ENCODE measurements around the gene N4BP2L1.
A peak's percentile ranks its signal among the peaks of the same experiment; 100 is the strongest.

The N4BP2L1 gene

DNA sequence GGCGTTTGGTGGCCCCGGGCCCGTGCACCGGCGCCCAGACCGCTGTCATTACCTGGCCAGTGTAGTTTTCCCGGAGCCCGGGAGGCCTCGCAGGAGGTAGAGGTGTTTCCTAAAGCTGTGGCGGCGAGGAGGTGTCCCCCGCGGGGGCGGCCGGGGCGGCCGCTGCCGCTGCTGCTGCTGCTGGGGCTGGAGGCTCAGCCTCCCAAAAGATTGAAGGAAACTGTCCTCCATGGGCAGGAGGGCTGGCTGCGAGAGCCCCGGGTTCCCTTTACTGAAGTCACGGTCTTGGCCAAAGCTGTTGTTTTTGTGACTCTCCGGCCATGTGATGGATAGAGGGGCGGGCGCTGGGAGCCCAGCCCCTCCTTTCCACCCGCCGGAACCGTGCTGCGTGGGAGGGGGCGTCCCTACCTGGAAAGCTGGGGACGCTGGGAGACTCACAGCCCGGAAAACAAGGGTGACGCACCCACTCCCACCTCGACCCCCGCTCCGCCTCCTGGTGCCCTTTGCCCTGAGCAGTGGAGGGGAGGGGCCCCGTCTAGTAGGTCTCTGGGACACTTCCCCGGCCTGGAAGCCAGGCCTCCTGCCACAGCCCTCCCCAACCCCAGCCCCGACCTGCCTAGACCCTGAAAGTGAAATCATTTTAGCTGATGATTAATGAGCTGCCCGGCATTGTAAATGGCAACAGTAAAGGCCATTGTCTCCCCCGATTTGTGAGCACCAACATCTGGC, at the start of gene N4BP2L1:
Gene N4BP2L1, minus strand, starts transcription at position 279 of the 729 bp plus-strand sequence. Its CDS starts 48 bp downstream, at position 231.
- DNase-seq, result peak; percentile 26 to 36

GRCh38 chr13:32476892-32477291, 49.0 kb upstream of the N4BP2L1 start:
- no peak for DNase-seq

DNA sequence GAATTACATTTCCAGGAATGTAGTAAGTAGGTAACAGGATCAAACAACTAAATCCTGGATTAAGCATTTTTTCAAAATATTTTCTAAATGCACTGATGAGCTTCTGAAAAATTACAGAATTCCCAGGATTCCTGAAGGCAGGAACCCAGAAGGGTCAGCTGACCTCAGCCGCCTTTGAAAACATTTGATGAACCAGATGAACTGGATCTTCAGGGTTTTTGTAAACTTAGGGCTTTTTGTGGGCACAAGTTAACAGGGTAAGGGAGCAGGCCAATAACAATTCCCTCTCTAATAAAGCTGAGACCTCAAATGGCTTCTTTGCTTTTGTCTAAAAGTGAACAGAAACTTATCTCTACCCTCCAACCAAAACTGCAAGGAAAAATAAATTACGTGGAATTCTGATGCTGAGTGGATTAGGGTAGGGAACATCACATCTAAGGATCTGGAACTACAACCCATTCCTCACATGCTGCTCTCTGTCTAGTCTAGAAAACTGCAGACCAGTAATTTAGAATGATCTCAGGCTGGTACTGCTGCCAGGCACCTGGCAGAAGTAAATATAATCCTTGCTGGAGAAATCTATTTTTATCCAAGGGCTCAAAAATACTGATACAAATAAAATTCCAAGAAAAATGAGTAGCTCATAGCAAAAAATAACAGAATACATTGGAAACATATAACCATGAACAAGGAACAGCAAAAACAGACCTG, 48.2 kb upstream of the N4BP2L1 start:
- no peak for DNase-seq

GRCh38 chr13:32474999-32475792, 47.3 kb upstream of the N4BP2L1 start:
- no peak for DNase-seq

- DNase-seq, result no peak
Observed at GRCh38 chr13:32473650-32474049, 45.7 kb upstream of the N4BP2L1 start.

DNA sequence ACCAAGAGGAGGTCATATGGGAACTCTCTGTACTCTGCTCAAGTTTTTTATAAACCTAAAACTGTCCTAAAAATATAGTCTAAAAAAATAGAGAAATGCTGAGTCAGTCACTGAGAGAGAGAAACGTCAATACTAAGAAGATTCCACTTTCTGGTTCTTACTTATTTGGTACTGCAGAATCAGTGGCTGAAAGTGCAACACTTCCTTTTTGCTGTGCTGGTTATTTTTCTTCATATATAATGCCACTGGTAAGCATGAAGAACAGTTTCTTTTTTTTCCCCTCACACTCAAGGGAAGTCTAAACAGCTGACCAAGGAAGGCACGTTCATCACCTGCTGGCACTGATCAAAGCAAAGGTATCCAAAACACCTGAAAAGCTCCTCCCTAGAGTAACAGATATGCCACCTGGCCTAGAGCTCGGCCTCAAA, 44.3 kb upstream of the N4BP2L1 start:
- no peak for DNase-seq

DNA sequence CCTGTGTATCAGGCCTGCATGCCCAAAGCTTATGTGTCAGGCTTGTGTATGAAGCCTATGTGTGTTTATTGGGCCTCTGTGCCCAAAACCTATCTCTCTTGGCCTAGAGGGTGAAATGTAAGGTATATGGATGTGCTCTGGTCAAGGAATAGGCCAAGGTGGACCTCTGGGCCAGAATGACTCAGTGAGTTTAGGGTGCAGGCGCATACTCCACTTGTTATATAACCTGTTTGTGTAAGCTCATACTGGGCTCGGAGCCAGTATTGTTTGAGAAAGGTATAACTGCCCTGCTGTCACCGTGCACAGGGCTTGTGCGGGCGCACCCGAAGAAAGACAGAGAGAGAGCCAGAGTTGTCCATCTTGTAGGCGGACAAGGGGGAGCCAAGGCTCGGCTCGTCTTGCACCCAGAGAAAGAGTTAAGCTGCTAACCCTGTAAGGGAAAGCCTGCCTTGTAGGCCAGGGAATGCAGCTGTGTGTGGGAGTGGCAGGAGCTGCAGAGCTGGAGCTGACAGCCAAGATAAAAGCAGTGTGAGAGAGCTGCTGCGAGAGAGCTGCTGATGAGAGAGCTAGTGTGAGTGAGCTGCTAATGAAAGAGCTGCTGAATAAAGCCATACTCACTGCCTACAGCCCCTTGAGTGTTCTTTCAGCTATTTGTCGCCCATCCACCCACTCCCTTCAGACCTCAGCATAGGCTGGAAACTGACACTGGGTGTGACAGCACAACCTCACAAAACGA, 43.4 kb upstream of the N4BP2L1 start:
- no peak for DNase-seq

DNA sequence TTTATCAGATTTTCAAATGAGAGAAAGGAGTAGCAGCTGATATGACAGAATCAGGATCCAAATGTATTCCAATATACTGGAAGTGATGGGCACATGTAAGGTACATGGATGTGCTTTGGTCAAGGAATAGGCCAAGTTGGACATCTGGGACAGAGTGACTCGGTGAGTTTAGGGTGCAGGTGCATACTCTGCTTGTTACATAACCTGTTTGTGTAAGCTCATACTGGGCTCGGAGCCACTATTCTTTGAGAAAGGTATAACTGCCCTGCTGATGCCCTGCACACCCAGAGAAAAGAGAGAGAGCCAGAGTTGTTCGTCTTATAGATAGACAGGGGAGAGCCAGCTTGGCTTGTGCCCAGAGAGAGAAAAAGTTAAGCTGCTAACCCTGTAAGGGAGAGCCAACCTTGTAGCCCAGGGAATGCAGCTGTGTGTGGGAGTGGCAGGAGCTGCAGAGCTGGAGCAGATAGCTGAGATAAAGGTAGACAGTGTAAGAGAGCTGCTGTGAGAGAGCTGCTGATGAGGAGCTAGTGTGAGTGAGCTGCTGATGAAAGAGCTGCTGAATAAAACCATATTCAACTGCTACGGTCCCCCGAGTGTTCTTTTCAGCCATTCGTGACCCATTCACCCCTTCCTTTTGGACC, 40.7 kb upstream of the N4BP2L1 start:
- no peak for DNase-seq

GRCh38 chr13:32456591-32456990, 28.7 kb upstream of the N4BP2L1 start:
- DNase-seq, result no peak

- DNase-seq, result no peak
Observed at GRCh38 chr13:32455594-32455903, 27.6 kb upstream of the N4BP2L1 start.

- DNase-seq, result no peak
Observed at GRCh38 chr13:32454886-32455593, 27.1 kb upstream of the N4BP2L1 start.

DNA sequence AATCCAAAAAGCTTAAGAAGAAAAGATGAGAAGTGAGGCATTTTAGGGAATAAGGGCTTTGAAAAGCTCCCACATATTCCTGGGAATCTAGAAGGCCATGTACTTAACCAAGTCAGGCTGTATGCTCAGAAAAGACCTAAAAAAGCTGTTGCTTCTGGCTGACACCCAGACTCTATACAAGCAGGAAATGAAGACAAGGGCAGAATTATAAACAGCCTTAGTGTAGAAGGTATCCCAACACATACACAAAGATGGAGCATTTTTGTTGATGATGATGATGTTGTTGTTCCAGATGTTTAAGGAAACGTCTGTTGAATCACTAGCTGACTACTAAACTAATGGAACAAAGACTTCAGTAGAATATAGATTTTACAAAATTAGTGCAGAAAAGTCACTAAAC, 26.1 kb upstream of the N4BP2L1 start:
- no peak for DNase-seq

DNA sequence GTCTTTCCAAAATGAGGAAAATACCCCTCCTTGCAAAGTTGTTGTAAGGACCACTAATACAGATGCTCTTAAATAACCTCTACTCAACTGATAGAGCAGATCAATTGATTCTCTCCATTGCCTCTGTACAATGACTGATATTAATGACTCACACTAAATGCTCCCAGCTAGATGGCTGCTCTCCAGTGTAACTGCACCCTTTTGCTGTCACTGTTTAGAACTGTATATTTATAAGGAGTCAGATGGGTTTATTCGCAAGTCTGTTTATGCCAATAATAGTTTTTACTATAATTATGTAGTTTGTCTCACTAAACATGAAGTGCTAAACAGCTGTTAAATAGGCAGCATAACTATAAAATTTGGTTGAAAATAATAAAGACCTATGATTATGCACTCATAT, 21.0 kb upstream of the N4BP2L1 start:
- DNase-seq, result no peak

GRCh38 chr13:32447894-32448623, 20.1 kb upstream of the N4BP2L1 start:
- no peak for DNase-seq

- no peak for DNase-seq
Observed at GRCh38 chr13:32446773-32447465, 19.0 kb upstream of the N4BP2L1 start.

DNA sequence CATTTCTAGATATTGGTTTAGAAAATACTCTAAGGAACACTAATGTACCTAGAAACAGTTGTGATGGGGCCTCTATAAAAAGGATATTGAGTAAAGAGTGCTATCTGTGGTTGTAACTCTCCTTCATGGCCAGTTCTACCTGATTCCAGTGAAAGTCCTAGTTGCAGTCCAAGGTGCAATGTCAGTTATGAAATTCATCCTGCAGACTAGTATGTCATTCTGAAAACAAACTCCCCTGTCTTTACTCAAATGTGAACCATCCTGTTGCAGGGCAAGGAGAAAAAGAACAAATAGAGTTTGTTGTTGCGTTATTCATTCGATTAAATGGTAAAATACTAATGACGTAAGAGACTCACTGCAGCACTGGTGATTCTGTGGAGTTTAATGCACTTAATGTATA, 18.3 kb upstream of the N4BP2L1 start:
- DNase-seq, result no peak

DNA sequence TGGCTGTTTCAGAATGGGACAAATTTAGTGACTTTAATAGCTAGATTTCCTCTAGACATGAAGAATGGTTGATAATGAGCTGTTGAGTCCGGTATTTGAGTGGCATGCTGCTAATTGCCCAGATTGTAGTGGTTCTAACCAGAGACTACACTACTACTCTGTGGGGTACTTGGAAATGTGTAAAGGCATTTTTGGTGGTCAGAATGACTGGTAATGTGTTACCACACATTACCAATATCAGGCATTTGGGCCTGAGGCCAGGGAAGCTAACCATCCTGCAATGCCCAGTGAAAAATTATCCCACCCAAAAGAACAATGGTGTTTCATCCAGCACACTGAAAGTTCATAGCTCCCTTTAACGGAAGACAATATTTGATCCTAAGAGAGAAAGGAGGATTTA, 17.5 kb upstream of the N4BP2L1 start:
- no peak for DNase-seq

GRCh38 chr13:32443111-32443510, 15.2 kb upstream of the N4BP2L1 start:
- no peak for DNase-seq

GRCh38 chr13:32438871-32439270, 10.9 kb upstream of the N4BP2L1 start:
- no peak for DNase-seq

DNA sequence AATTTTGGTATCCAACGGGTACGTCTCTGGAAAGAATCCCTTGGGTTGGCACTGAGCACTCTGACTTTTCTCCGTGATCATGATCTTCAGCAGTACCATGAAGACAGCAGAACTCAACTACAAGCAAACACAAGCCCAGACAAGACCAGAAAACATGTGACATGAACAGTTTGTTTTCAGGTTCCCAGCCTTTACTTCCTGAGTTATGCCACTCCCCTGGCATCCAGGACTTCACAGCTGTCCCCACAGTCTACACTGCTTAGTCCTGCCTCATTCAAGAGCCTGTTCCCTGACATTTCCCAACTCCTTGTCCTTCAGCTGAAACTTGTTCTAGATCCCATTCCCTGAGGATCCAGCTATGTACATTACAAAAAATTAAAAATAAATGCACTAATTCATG, 4.9 kb upstream of the N4BP2L1 start:
- no peak for DNase-seq

GRCh38 chr13:32431361-32431760, 3.4 kb upstream of the N4BP2L1 start:
- no peak for DNase-seq

Measured in NCI-H1930 (cell line).